ENCODE measurements around the gene CTIF.

CTIF gene

GRCh38 chr18:48656582-48656981 is 117.8 kb downstream of the CTIF start:
- no peak for DNase-seq (ENCODE audit: low read depth)
- no peak for TF ChIP-seq CTCF (IDR thresholded peaks at IDR 0.05; ENCODE audit: insufficient read depth, low read depth, low read length, missing control alignments)
- H3K4me3 ChIP-seq (ENCODE audit: low read depth, low read length), result no peak overlapping the region

DNA sequence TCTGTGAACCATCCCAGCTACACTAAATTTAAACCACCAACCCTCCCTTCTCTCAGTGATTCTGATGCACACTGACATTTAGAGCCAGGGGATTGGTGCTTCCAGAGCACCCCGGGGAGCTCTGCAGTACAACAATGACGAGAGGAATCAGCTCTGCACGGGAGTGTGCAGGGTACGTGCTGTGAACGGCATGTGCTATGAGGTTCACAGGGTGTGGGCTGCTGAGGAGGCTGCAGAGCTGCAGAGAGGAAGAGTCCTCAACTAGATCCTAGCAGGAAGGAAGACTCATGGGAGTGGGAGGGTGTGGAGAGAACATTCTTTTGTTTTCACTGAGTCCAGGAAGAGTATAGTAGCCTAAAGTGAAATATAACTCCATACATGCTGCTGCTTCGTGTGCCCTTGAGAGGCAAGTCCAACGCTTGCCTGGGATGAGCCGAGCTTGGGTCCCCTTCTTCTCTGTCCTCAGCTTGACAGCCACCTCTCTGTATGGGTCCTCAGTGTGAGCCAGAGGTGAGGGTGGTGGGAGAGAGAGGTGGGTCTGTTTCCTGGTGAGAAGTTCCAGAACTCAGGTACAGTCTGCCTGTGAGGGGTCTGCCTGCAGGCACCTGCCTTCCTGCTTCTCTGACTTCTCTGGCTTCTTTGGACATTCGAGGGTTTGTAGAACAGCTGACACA is 118.8 kb downstream of the CTIF start:
- no peak overlapping the region for H3K4me3 ChIP-seq (ENCODE audit: low read depth, low read length)
- no peak for TF ChIP-seq CTCF (IDR thresholded peaks at IDR 0.05; ENCODE audit: insufficient read depth, low read depth, low read length, missing control alignments)
- DNase-seq (ENCODE audit: low read depth), result no peak

GRCh38 chr18:48658721-48659120 is 119.9 kb downstream of the CTIF start:
- DNase-seq (ENCODE audit: low read depth), result no peak
- H3K4me3 ChIP-seq (ENCODE audit: low read depth, low read length), result no peak overlapping the region
- no peak for TF ChIP-seq CTCF (IDR thresholded peaks at IDR 0.05; ENCODE audit: insufficient read depth, low read depth, low read length, missing control alignments)

DNA sequence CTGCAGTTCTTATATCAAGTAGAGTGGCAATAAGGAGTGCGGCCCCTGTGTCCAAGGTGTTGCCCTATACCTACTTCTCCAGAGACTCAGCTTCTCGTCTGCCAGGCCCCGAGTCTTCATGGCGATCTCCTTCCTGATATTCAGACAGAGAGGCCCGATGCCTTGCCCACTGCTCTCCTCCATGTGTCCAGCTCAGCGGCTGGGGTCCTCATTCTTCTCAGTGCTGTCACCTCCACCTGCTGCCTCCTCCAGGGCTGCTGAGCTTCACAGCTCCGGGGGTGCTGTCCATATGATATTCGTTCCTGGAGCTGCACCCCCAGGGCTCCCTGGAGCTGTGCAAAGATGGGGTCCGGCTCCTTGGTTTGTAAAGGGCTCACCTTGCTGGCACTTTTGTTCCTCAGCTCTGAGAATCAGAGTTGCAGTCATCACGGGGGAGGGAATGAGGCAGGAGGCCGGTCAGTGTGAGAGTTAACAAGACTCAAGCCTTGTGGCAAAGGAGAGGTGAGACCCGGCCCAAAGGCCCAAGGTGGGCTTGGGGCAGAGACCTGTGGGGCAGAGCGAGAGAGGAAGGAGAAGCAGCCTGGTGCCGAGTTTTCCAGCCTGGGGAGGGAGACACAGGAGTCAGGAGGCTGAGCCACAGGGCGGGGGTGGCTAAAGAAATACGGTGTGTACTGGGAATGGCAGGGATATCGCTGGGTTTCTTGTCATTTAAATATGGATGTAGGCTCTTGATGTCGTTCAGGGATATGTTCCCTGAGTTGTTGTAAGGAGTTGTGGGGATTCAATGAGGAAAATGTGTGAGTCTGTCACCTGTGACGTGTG is 120.6 kb downstream of the CTIF start:
- no peak for DNase-seq (ENCODE audit: low read depth)
- no peak for TF ChIP-seq CTCF (IDR thresholded peaks at IDR 0.05; ENCODE audit: insufficient read depth, low read depth, low read length, missing control alignments)
- no peak overlapping the region for H3K4me3 ChIP-seq (ENCODE audit: low read depth, low read length)

GRCh38 chr18:48660346-48661228 is 121.8 kb downstream of the CTIF start:
- DNase-seq (ENCODE audit: low read depth), result no peak
- no peak for TF ChIP-seq CTCF (IDR thresholded peaks at IDR 0.05; ENCODE audit: insufficient read depth, low read depth, low read length, missing control alignments)
- no peak overlapping the region for H3K4me3 ChIP-seq (ENCODE audit: low read depth, low read length)

GRCh38 chr18:48661421-48661820 is 122.6 kb downstream of the CTIF start:
- no peak for TF ChIP-seq CTCF (IDR thresholded peaks at IDR 0.05; ENCODE audit: insufficient read depth, low read depth, low read length, missing control alignments)
- DNase-seq (ENCODE audit: low read depth), result no peak
- H3K4me3 ChIP-seq (ENCODE audit: low read depth, low read length), result no peak overlapping the region
